Measurements from ENCODE around the gene KLK10. TPM values are rescaled to one million over a fixed set of nuclear protein-coding genes. Genes with fewer than 3 reads are reported as not detected.

KLK10 gene
- total RNA-seq, 1 donor = not detected

DNA sequence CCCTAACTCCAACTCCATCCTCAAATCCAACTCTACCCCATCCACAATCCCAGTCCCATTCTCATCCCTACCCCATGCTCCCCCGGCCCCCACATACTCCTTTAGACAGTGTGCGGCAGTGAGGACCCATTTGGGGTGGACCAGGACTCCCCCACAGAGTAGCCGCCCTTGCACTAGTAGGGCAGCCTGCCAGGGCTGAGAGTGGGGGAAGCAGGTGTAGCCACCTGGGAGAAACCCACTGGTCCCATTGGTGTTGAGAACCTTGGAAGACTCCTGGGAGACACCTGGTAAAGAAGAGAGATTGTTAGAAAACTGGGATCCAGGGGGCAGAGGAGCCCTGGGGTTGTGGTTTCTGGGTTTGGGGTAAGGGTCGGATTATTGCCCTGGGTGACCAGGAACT, 40.8 kb upstream of the KLK10 start:
- DNase-seq (ENCODE audit: low read depth) = no peak
- no peak for TF ChIP-seq CTCF (IDR thresholded peaks at IDR 0.05; ENCODE audit: insufficient read depth, low read depth, low read length)
- H3K4me3 ChIP-seq (ENCODE audit: low read depth, low read length) = no peak overlapping the region

DNA sequence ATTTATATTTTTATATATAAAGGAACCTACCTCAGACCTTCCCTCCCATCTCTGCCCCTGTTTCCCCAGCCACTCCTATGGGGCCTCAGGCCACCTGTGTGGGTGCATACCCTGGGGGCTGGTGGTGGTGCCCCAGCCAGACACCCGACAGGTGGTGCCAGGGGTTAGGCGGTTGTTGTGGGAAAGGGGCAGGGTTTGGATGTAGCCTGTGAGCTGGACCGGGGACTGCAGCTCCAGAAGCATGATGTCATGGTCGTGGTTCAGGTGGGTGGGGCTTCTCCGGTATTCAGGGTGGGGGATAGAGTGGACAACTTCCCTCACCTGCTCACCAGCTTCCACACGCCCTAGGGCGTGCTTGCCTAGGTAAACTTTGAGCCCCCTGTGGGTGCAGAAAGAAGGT, 40.2 kb upstream of the KLK10 start:
- no peak for TF ChIP-seq CTCF (IDR thresholded peaks at IDR 0.05; ENCODE audit: insufficient read depth, low read depth, low read length)
- H3K4me3 ChIP-seq (ENCODE audit: low read depth, low read length) = no peak overlapping the region
- DNase-seq (ENCODE audit: low read depth) = no peak

GRCh38 chr19:51055866-51056265, 36.4 kb upstream of the KLK10 start:
- DNase-seq (ENCODE audit: low read depth) = no peak
- no peak overlapping the region for H3K4me3 ChIP-seq (ENCODE audit: low read depth, low read length)
- no peak for TF ChIP-seq CTCF (IDR thresholded peaks at IDR 0.05; ENCODE audit: insufficient read depth, low read depth, low read length)

DNA sequence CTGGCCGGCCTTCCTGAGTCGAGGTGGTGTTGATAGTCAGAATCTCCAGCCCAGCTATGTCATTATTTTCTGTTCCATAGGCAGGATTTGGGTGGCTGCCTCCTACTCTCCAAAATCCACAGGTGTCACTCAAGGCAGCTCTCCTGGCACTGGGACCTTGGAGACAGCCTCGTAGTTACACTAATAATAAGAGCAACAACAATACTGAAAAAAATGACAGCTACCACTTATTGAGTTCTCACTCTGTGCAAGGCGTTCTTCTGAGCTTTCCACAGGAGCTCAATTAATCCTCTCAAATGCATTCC, 27.5 kb upstream of the KLK10 start:
- no peak for TF ChIP-seq CTCF (IDR thresholded peaks at IDR 0.05; ENCODE audit: insufficient read depth, low read depth, low read length)
- H3K4me3 ChIP-seq (ENCODE audit: low read depth, low read length) = no peak overlapping the region
- DNase-seq (ENCODE audit: low read depth) = no peak

DNA sequence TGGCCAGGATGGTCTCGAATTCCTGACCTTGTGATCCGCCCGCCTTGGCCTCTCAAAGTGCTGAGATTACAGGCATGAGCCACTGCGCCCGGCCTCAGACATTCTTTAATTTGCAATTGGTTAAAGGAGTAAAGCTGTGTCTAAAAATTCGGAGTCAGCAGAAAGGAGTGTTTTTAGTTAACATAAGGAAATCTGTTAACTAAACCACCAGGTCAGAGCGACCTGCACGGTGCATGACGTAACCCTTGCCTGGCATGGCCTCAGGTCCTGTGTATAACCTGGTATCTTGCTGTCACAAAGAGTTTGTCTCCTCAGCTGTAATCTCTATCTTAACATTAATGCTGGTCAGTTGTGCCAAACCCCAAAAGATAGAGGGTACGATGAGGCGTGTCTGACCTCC, 24.8 kb upstream of the KLK10 start:
- TF ChIP-seq CTCF (IDR thresholded peaks at IDR 0.05; ENCODE audit: insufficient read depth, low read depth, low read length) = no peak
- no peak for DNase-seq (ENCODE audit: low read depth)
- no peak overlapping the region for H3K4me3 ChIP-seq (ENCODE audit: low read depth, low read length)

DNA sequence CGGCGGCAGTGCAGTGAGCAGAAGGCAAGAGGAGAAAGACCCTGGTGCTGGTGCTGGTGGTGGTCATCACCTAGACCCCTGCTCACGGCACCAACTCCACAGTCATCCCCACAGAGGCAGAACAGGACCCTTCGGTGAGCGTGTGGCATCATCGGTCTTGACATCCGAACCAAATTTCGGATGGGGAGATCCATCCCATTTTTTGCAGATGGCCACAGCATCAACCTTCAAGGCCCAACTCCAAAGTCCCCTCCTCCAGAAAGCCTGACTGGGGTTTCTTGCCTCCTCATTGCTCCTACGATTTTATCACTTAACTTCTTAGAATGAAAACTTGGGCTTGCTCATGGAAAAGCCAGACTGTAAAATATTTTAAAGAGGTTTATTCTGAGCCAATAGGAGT, 24.0 kb upstream of the KLK10 start:
- no peak overlapping the region for H3K4me3 ChIP-seq (ENCODE audit: low read depth, low read length)
- no peak for TF ChIP-seq CTCF (IDR thresholded peaks at IDR 0.05; ENCODE audit: insufficient read depth, low read depth, low read length)
- DNase-seq (ENCODE audit: low read depth) = no peak

- TF ChIP-seq CTCF (IDR thresholded peaks at IDR 0.05; ENCODE audit: insufficient read depth, low read depth, low read length) = no peak
- H3K4me3 ChIP-seq (ENCODE audit: low read depth, low read length) = no peak overlapping the region
These were observed 20.6 kb upstream of the KLK10 start for GRCh38 chr19:51040151-51040550.

More at GRCh38 chr19:51040151-51040550, 20.6 kb upstream of the KLK10 start:
- no peak for DNase-seq (ENCODE audit: low read depth)

Data from fibroblast of villous mesenchyme (primary cell).